Sigmoid colon (tissue), 7 donors: ENCODE data around the gene BORA. TPM values are rescaled to one million over a fixed set of nuclear protein-coding genes. Genes with fewer than 3 reads are reported as not detected.

Experiments used
- DNase-seq: peaks from one replicate; pipeline ENCODE4 v3.0.0-alpha.2; 2019
- H3K27ac ChIP-seq, 4 donors: fragments of 200-600 bp; sonication (generic); one replicate each; pipeline ENCODE4 v1.5.1; 2016 to 2019; ENCODE audit warnings: mild to moderate bottlenecking in 1 of 4
- H3K27me3 ChIP-seq, 3 donors: fragments of 200-600 bp; sonication (generic); one replicate each; pipeline ENCODE4 v1.5.1; 2019; ENCODE audit warnings: mild to moderate bottlenecking in 1 of 3
- H3K36me3 ChIP-seq, 4 donors: fragments of 200-600 bp; sonication (generic); one replicate each; pipeline ENCODE4 v1.5.1; 2016 to 2019
- H3K4me1 ChIP-seq, 4 donors: fragments of 200-600 bp; sonication (generic); one replicate each; pipeline ENCODE4 v1.5.1; 2017 to 2019
- H3K4me3 ChIP-seq, 4 donors: fragments of 200-600 bp; sonication (generic); one replicate each; pipeline ENCODE4 v1.5.1; 2017 to 2019; ENCODE audit warnings: mild to moderate bottlenecking in 2 of 4, moderate library complexity in 1 of 4
- H3K9me3 ChIP-seq, 4 donors: fragments of 200-600 bp in 3 of 4; sonication (generic) in 3 of 4; one replicate each; pipeline versions ENCODE4 v1.5.1 to v1.6.1; 2013 to 2019
- CTCF ChIP-seq, 4 experiments: fragments of 450-650 bp in 3 of 4; fragments of 200-600 bp in 1 of 4; IDR thresholded peaks; one replicate each; pipeline ENCODE4 v1.5.1; 2016 to 2019; ENCODE audit warnings: antibody characterized with exemption in 4 of 4, mild to moderate bottlenecking in 3 of 4, moderate library complexity in 2 of 4
- EP300 ChIP-seq, 4 donors: sonication (generic); formaldehyde crosslinking; IDR thresholded peaks; one replicate each; pipeline ENCODE4 v1.6.1; 2017; ENCODE audit warnings: antibody characterized with exemption in 4 of 4
- POLR2A ChIP-seq, 2 donors: fragments of 450-650 bp; IDR thresholded peaks; one replicate each; pipeline ENCODE4 v1.6.1; 2016; ENCODE audit warnings: antibody characterized with exemption in 2 of 2, mild to moderate bottlenecking in 2 of 2, moderate library complexity in 2 of 2
- POLR2AphosphoS5 ChIP-seq, 4 donors: sonication (generic); formaldehyde crosslinking; IDR thresholded peaks; one replicate each; pipeline ENCODE4 v1.6.1; 2017; ENCODE audit warnings: antibody characterized with exemption in 4 of 4
- WGBS, 2 donors: extraction: QIAGEN DNeasy Blood & Tissue Kit; methylation state at CpG; one replicate each; pipeline ENCODE4 v1.1.7; 2013; 5-methylcytosine and 5-hydroxymethylcytosine counted together
- intact Hi-C: fragments of 100-400 bp; cut with DNase I; formaldehyde crosslinking; loops from one replicate; pipeline ENCODE4 v1.15.1; 2023
- polyA plus RNA-seq, 3 donors: library from polyadenylated mRNA; stranded (reverse); fragments of 200-250 nt; gene quantifications; one replicate each; pipeline ENCODE4 v1.2.3, GENCODE V29; 2013
- total RNA-seq, 4 donors: library from RNA; depleted of rRNA; stranded (reverse); fragments of >200 nt; gene quantifications; one replicate each; pipeline ENCODE4 v1.1.0, GENCODE V29; 2016
- donor health status: healthy with polysubstance abuse.
- donor health status: Bipolar disorder and iron deficiency.
- donor health status: healthy.

BORA gene
- total and polyA plus RNA-seq, 7 donors: 1.4 to 7.9 (median 4.9) TPM

- WGBS, 2 donors: 93% methylated on average over 6 of the region's 6 CpGs
- no peak for DNase-seq
- Histone ChIP-seq H3K36me3 (peaks cover 6 to 70% (median 33%) of the 10 kb centered on the region in 4 donors), H3K9me3 (no peaks in the 10 kb centered on the region), H3K27me3 (no peaks in the 10 kb centered on the region), H3K4me3 (no peak overlapping the region), H3K4me1 (no peaks in the 10 kb centered on the region), H3K27ac (no peak overlapping the region)
- no peak for TF ChIP-seq EP300 (IDR thresholded peaks at IDR 0.05)
- no peak for TF ChIP-seq CTCF (IDR thresholded peaks at IDR 0.05)
- no peak for TF ChIP-seq POLR2A (IDR thresholded peaks at IDR 0.05)
- TF ChIP-seq POLR2AphosphoS5 (IDR thresholded peaks at IDR 0.05): no peak
- intact Hi-C loops: no loop called here
Measured at GRCh38 chr13:72754111-72754510, 26.4 kb downstream of the BORA start.

- 63 to 71% methylated on average over 4 of the region's 4 CpGs for WGBS, 2 donors
- intact Hi-C loops: no loop called here
- H3K4me3 ChIP-seq: no peak overlapping the region
- no peak overlapping the region for H3K27ac ChIP-seq
- DNase-seq: no peak
- H3K9me3 ChIP-seq: no peaks in the 10 kb centered on the region
- H3K4me1 ChIP-seq: no peaks in the 10 kb centered on the region
- H3K27me3 ChIP-seq: no peaks in the 10 kb centered on the region
- peaks cover 22 to 98% (median 60%) of the 10 kb centered on the region in 4 donors for H3K36me3 ChIP-seq
- TF ChIP-seq CTCF (IDR thresholded peaks at IDR 0.05) (no peak), POLR2A (IDR thresholded peaks at IDR 0.05) (no peak), POLR2AphosphoS5 (IDR thresholded peaks at IDR 0.05) (no peak), EP300 (IDR thresholded peaks at IDR 0.05) (no peak)
Measured at GRCh38 chr13:72757792-72758535, 30.2 kb downstream of the BORA start.

GRCh38 chr13:72760189-72760588 lies 32.5 kb downstream of the BORA start:
- Histone ChIP-seq H3K36me3 (peaks cover 32 to 98% (median 61%) of the 10 kb centered on the region in 4 donors), H3K4me1 (no peaks in the 10 kb centered on the region), H3K27me3 (no peaks in the 10 kb centered on the region), H3K9me3 (no peaks in the 10 kb centered on the region), H3K27ac (no peak overlapping the region), H3K4me3 (no peak overlapping the region)
- TF ChIP-seq POLR2A (IDR thresholded peaks at IDR 0.05) (no peak), EP300 (IDR thresholded peaks at IDR 0.05) (no peak), CTCF (IDR thresholded peaks at IDR 0.05) (no peak), POLR2AphosphoS5 (IDR thresholded peaks at IDR 0.05) (no peak)
- no peak for DNase-seq
- intact Hi-C loops: no loop called here
- 83 to 86% methylated on average over 3 of the region's 3 CpGs for WGBS, 2 donors

- Histone ChIP-seq H3K36me3 (peaks cover 36 to 100% (median 65%) of the 10 kb centered on the region in 4 donors), H3K4me1 (no peaks in the 10 kb centered on the region), H3K27me3 (no peaks in the 10 kb centered on the region), H3K4me3 (no peak overlapping the region), H3K27ac (no peak overlapping the region), H3K9me3 (no peaks in the 10 kb centered on the region)
- 86 to 92% methylated on average over 2 of the region's 2 CpGs for WGBS, 2 donors
- DNase-seq: no peak
- intact Hi-C loops: no loop called here
- TF ChIP-seq CTCF (IDR thresholded peaks at IDR 0.05) (no peak), EP300 (IDR thresholded peaks at IDR 0.05) (no peak), POLR2A (IDR thresholded peaks at IDR 0.05) (no peak), POLR2AphosphoS5 (IDR thresholded peaks at IDR 0.05) (no peak)
Measured at GRCh38 chr13:72763411-72763810, 35.7 kb downstream of the BORA start.
